Esophagus (tissue), 2 donors: ENCODE measurements around the gene FHOD3. TPM values are rescaled to one million over a fixed set of nuclear protein-coding genes. Genes with fewer than 3 reads are reported as not detected.

Experiments
- H3K27ac ChIP-seq, 2 donors: one replicate each; pipeline ENCODE4 v1.5.1; 2013; ENCODE audit warnings: low read depth in 2 of 2, mild to moderate bottlenecking in 2 of 2, inconsistent platforms in 1 of 2, low read length in 1 of 2, moderate library complexity in 1 of 2
- H3K27me3 ChIP-seq, 2 donors: one replicate each; pipeline ENCODE4 v1.6.1; 2013; ENCODE audit warnings: low read length in 2 of 2, control low read depth in 1 of 2, mild to moderate bottlenecking in 1 of 2; ENCODE audit not compliant: insufficient read depth in 2 of 2, control insufficient read depth in 1 of 2
- H3K36me3 ChIP-seq, 2 donors: one replicate each; pipeline ENCODE4 v1.6.1; 2013; ENCODE audit warnings: low read length in 1 of 2; ENCODE audit not compliant: control insufficient read depth in 2 of 2, insufficient read depth in 2 of 2
- H3K4me1 ChIP-seq, 2 donors: one replicate each; pipeline ENCODE4 v1.6.1; 2013; ENCODE audit warnings: low read length in 1 of 2; ENCODE audit not compliant: control insufficient read depth in 2 of 2, insufficient read depth in 2 of 2
- H3K4me3 ChIP-seq, 2 donors: one replicate each; pipeline ENCODE4 v1.5.1; 2013; ENCODE audit warnings: low read length in 2 of 2, mild to moderate bottlenecking in 2 of 2, low read depth in 1 of 2, moderate library complexity in 1 of 2
- H3K9me3 ChIP-seq, 2 donors: one replicate each; pipeline ENCODE4 v1.6.1; 2013; ENCODE audit warnings: mild to moderate bottlenecking in 2 of 2, low read depth in 1 of 2, low read length in 1 of 2, moderate library complexity in 1 of 2; ENCODE audit not compliant: control insufficient read depth in 2 of 2, insufficient read depth in 1 of 2
- WGBS, 2 donors: extraction: QIAGEN DNeasy Blood & Tissue Kit; methylation state at CpG; one replicate each; pipeline ENCODE4 v1.1.7; 2013; 5-methylcytosine and 5-hydroxymethylcytosine counted together
- polyA plus RNA-seq, 2 donors: library from polyadenylated mRNA; stranded (reverse); fragments of 200-250 nt; gene quantifications; one replicate each; pipeline ENCODE4 v1.2.3, GENCODE V29; 2013
- donor health status: healthy with polysubstance abuse.
- donor health status: Bipolar disorder and iron deficiency.

The FHOD3 gene
- polyA plus RNA-seq, 2 donors = 3.7 to 11.1 TPM

DNA sequence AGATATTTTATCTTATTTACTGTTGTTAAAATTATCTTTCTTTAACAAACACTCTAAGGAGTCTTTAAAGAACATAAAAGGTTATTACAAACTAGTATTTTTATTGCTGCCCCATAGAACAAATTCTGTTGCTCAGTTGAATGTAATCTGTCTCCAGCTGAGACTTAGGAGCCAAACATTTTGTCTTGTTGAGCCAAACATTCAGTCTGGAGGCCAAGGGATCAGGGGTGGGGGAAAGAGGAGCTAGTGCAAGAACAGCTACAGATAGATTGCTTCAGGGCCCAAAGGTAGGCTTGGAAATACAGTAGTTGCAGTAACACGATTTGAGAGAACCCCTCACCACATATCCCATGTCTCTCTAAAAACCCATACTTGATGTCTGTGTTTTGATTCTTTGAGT is 480.1 kb downstream of the FHOD3 start:
- Histone ChIP-seq H3K4me1 (no peaks in the 10 kb centered on the region), H3K9me3 (no peaks in the 10 kb centered on the region), H3K27me3 (no peaks in the 10 kb centered on the region), H3K4me3 (no peak overlapping the region), H3K27ac (no peak overlapping the region), H3K36me3 (peaks cover 0 to 2% of the 10 kb centered on the region in 2 donors)
- 82 to 89% methylated on average over 1 of the region's 1 CpG for WGBS, 2 donors

- Histone ChIP-seq H3K27ac (no peak overlapping the region), H3K36me3 (peaks cover 0 to 2% of the 10 kb centered on the region in 2 donors), H3K4me3 (no peak overlapping the region), H3K9me3 (no peaks in the 10 kb centered on the region), H3K4me1 (no peaks in the 10 kb centered on the region), H3K27me3 (no peaks in the 10 kb centered on the region)
- 76 to 77% methylated on average over 2 of the region's 2 CpGs for WGBS, 2 donors
These were observed 483.2 kb downstream of the FHOD3 start for GRCh38 chr18:36780748-36781147.

DNA sequence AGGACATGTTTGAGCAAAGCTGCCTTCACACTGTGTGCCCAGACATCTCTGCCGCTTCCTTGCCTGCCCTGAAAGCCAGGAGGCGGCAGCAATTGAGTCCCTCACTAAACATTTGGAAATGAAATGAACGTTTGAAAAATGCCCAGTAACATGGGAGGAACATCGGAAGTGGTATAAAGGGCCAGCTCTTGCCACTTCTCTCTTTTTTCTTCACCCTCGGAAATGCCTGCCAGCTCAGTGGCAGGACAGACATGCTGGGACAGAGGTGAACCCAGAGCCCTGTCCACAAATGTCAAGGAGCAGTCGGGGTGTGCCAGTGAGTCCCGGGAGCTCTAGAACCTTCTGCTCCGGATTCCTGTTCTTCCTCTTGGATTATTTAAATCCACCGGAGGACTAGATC is 485.2 kb downstream of the FHOD3 start:
- Histone ChIP-seq H3K27ac (no peak overlapping the region), H3K4me3 (no peak overlapping the region), H3K4me1 (no peaks in the 10 kb centered on the region), H3K9me3 (no peaks in the 10 kb centered on the region), H3K36me3 (peaks cover 0 to 2% of the 10 kb centered on the region in 2 donors), H3K27me3 (no peaks in the 10 kb centered on the region)
- 66 to 78% methylated on average over 9 of the region's 9 CpGs for WGBS, 2 donors

DNA sequence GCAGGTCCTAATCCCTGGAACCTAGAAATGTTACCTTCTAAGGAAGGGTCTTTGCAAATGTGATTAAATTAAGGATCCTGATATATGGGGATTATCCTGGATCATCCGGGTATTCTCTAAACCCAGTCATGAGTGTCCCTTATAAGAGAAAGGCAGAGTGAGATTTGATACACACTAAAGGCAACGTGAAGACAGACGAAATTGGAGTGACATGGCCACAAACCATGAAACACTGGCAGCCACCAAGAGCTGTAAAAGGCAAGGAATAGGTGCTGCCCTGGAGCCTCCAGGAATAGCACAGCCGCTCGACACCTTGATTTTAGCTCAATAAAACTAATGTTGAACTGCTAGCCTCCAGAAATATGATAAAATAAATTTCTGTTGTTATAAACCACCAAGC is 486.3 kb downstream of the FHOD3 start:
- WGBS, 2 donors = 96 to 97% methylated on average over 5 of the region's 5 CpGs
- H3K9me3 ChIP-seq = no peaks in the 10 kb centered on the region
- no peak overlapping the region for H3K4me3 ChIP-seq
- H3K27me3 ChIP-seq = no peaks in the 10 kb centered on the region
- no peak overlapping the region for H3K27ac ChIP-seq
- no peaks in the 10 kb centered on the region for H3K4me1 ChIP-seq
- H3K36me3 ChIP-seq = peaks cover 0 to 2% of the 10 kb centered on the region in 2 donors

DNA sequence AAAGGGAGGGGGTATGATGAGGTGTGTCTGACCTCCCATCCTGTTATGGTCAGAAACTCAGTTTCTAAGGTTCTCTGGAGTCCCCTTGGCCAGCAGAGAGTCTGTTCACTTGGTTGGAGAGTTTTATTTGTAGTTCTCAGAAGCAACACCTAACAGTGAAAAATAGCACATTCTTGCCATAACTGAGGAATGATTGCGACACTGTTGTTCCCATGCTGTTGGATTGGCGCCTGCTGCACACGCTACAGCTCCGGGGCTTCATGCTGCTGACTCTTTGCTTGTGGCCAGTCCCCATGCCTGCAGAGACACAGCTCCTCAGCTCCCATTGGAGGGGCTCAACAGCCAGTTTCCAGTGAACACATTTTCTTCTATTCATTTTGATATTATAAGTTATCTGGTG is 489.2 kb downstream of the FHOD3 start:
- Histone ChIP-seq H3K4me3 (no peak overlapping the region), H3K9me3 (no peaks in the 10 kb centered on the region), H3K4me1 (no peaks in the 10 kb centered on the region), H3K36me3 (peaks cover 0 to 2% of the 10 kb centered on the region in 2 donors), H3K27ac (no peak overlapping the region), H3K27me3 (no peaks in the 10 kb centered on the region)
- WGBS, 2 donors = 46 to 72% methylated on average over 4 of the region's 4 CpGs

- H3K27me3 ChIP-seq = no peaks in the 10 kb centered on the region
- H3K27ac ChIP-seq = no peak overlapping the region
- H3K9me3 ChIP-seq = no peaks in the 10 kb centered on the region
- 97 to 98% methylated on average over 4 of the region's 4 CpGs for WGBS, 2 donors
- no peaks in the 10 kb centered on the region for H3K4me1 ChIP-seq
- H3K36me3 ChIP-seq = peaks cover 9 to 18% of the 10 kb centered on the region in 2 donors
- no peak overlapping the region for H3K4me3 ChIP-seq
These were observed 495.2 kb downstream of the FHOD3 start for GRCh38 chr18:36792634-36793283.

DNA sequence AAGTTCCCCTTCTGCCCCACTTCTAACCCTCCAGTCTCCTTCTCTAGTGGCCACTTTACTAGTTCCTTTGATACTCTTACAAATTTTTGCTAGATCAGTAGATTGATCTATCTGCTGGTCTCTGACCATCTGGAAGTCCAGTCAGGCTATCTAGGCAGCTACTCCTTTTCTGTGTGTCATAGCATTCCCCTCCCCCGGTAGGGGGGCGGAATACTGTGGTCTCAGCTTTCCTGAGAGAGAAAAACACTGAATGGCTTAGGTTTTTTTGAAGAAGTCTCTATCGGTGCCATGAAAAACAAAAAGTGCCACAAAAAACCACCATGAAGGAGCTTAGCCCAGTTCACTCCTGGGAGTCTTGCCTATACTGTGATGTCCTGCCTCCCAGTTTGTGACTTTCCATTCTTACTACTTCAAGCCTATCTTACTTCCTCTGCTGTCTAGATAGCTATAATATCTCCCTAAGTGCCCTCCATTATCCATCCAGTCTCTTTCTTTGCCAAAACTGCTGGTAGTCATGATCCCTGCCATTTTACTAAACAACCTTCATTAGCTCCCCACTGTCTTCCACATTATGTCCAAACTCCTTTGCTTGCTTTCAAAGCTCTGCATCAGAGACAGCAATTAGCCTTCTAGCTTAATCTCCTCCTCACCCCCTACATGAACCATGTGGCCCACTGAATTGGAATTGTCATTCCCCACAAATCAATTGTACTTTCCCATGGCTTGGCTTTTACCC is 501.4 kb downstream of the FHOD3 start:
- Histone ChIP-seq H3K4me1 (no peaks in the 10 kb centered on the region), H3K27ac (no peak overlapping the region), H3K9me3 (no peaks in the 10 kb centered on the region), H3K36me3 (peaks cover 17 to 22% of the 10 kb centered on the region in 2 donors), H3K27me3 (no peaks in the 10 kb centered on the region), H3K4me3 (no peak overlapping the region)
- 92% methylated on average over 3 of the region's 3 CpGs for WGBS, 2 donors

- H3K4me1 ChIP-seq = no peaks in the 10 kb centered on the region
- no peak overlapping the region for H3K27ac ChIP-seq
- 95 to 100% methylated on average over 2 of the region's 2 CpGs for WGBS, 2 donors
- H3K4me3 ChIP-seq = no peak overlapping the region
- H3K27me3 ChIP-seq = no peaks in the 10 kb centered on the region
- peaks cover 3 to 10% of the 10 kb centered on the region in 2 donors for H3K36me3 ChIP-seq
- H3K9me3 ChIP-seq = no peaks in the 10 kb centered on the region
These were observed 507.6 kb downstream of the FHOD3 start for GRCh38 chr18:36805105-36805504.

- Histone ChIP-seq H3K36me3 (peaks cover 3 to 10% of the 10 kb centered on the region in 2 donors), H3K9me3 (no peaks in the 10 kb centered on the region), H3K4me3 (no peak overlapping the region), H3K4me1 (peaks cover 0 to 3% of the 10 kb centered on the region in 2 donors), H3K27ac (no peak overlapping the region), H3K27me3 (no peaks in the 10 kb centered on the region)
- 85 to 91% methylated on average over 2 of the region's 2 CpGs for whole genome bisulfite sequencing, 2 donors
These were observed 511.2 kb downstream of the FHOD3 start for GRCh38 chr18:36808681-36809080.
